Suprapubic skin (tissue), 3 donors: Measurements from ENCODE around the gene RUNX2.

Source experiments
- CTCF ChIP-seq, 2 donors: fragments of 200-600 bp in 1 of 2; fragments of 450-650 bp in 1 of 2; sonication (generic) in 1 of 2; IDR thresholded peaks; one replicate each; pipeline ENCODE4 v1.5.1; 2016 to 2019; ENCODE audit warnings: antibody characterized with exemption in 2 of 2, mild to moderate bottlenecking in 1 of 2, moderate library complexity in 1 of 2
- EP300 ChIP-seq: sonication (generic); formaldehyde crosslinking; IDR thresholded peaks from one replicate; pipeline ENCODE4 v1.6.1; 2017; ENCODE audit warnings: antibody characterized with exemption
- POLR2A ChIP-seq, 2 donors: fragments of 450-650 bp; IDR thresholded peaks; one replicate each; pipeline ENCODE4 v1.6.1; 2017; ENCODE audit warnings: antibody characterized with exemption in 2 of 2, mild to moderate bottlenecking in 2 of 2, moderate library complexity in 2 of 2

GRCh38 chr6:45537539-45537938, 209.4 kb downstream of the RUNX2 start:
- no peak for TF ChIP-seq POLR2A (IDR thresholded peaks at IDR 0.05)
- no peak for TF ChIP-seq CTCF (IDR thresholded peaks at IDR 0.05)
- TF ChIP-seq EP300 = no peak
